ENCODE measurements around the gene VRK1. TPM values are rescaled to one million over a fixed set of nuclear protein-coding genes. Genes with fewer than 3 reads are reported as not detected.

Gene VRK1
- total and polyA plus RNA-seq, 2 of the 4 experiments (the other 2 are of a cell fraction), result 14.2 to 19.9 TPM

DNA sequence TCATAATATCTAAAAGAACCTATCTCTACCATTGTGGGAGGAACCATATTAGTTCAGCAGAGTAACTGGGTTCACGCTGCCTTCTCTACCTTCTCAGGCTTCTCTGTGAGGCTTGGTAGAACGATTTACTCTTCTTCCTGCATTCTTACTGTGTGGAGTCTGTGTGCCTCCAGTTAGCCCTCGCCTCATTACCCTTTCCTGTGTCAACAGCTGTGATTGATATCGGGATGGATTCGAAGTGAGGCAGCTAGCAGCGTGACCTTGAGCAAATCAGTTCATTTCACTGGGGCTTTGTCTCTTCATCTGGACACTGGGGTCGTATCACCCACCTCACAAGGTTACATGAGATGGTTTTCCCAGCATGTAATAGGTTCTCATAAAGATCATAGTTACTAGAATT, 4.6 kb upstream of the VRK1 start:
- no peaks in the 10 kb centered on the region for H3K9me1 ChIP-seq (ENCODE audit: insufficient read depth, low read length)
- no peak overlapping the region for H2AFZ ChIP-seq (replicated peaks; ENCODE audit: low read length, poor library complexity)
- H3K56ac ChIP-seq (ENCODE audit: extremely low read depth, insufficient read depth, low read length), result no peak overlapping the region
- no CpG with 5 or more reads among the region's 7 CpGs for WGBS, 2 experiments (ENCODE audit: extremely low coverage in 2 of 2, insufficient read length in 1 of 2)
- H4K91ac ChIP-seq (ENCODE audit: insufficient read depth, low read depth, low read length), result no peak overlapping the region
- no peak overlapping the region for H4K8ac ChIP-seq (ENCODE audit: low read depth in 2 of 2, low read length in 2 of 2)
- H3K18ac ChIP-seq (ENCODE audit: low read depth, low read length), result no peak overlapping the region
- dilution Hi-C loops (cut with HindIII; ENCODE audit: low sequenced_read_pairs, unreplicated experiment) (no loop called here), intact Hi-C loops (cut with micrococcal nuclease) (no loop called here), in situ Hi-C loops (cut with MboI; ENCODE audit: low sequenced_read_pairs) (no loop called here)
- DNase-seq (no peak), ATAC-seq (ENCODE audit: low read depth) (no peak)
- no peak overlapping the region for H2AK5ac ChIP-seq (ENCODE audit: low read depth, low read length)
- H3K4me2 ChIP-seq (ENCODE audit: low read depth, low read length), result no peak overlapping the region
- no peak overlapping the region for H2BK120ac ChIP-seq (ENCODE audit: low read depth, low read length)
- H3K36me3 ChIP-seq (ENCODE audit: control insufficient read depth, insufficient read depth, low read length), result no peaks in the 10 kb centered on the region
- H2AK9ac ChIP-seq (replicated peaks; ENCODE audit: low read depth, low read length, poor library complexity), result no peak overlapping the region
- H3K9me3 ChIP-seq (ENCODE audit: control insufficient read depth, insufficient read depth, low read length), result no peaks in the 10 kb centered on the region
- no peak overlapping the region for H2BK5ac ChIP-seq (ENCODE audit: low read depth, low read length, poor library complexity, severe bottlenecking)
- no peak overlapping the region for H3K14ac ChIP-seq (replicated peaks; ENCODE audit: low read depth, low read length)
- TF ChIP-seq RAD21 (IDR thresholded peaks at IDR 0.05; ENCODE audit: low read length) (no peak), FOS (IDR thresholded peaks at IDR 0.05; ENCODE audit: low read depth, low read length) (no peak), MAZ (IDR thresholded peaks at IDR 0.05; ENCODE audit: borderline replicate concordance, low read depth, low read length) (no peak), BHLHE40 (IDR thresholded peaks at IDR 0.05; ENCODE audit: low read depth, low read length) (no peak), RFX5 (IDR thresholded peaks at IDR 0.05; ENCODE audit: low read depth, low read length) (no peak)
- no peak overlapping the region for H2BK20ac ChIP-seq (ENCODE audit: low read depth, low read length)
- H3K23ac ChIP-seq (ENCODE audit: low read depth, low read length), result no peak overlapping the region
- H4K20me1 ChIP-seq (ENCODE audit: insufficient read depth, low read length), result no peaks in the 10 kb centered on the region
- no peaks in the 10 kb centered on the region for H3K4me1 ChIP-seq (ENCODE audit: control insufficient read depth, insufficient read depth, low read length)
- no peak overlapping the region for H3K27ac ChIP-seq (ENCODE audit: insufficient read depth, low read length)
- BruUV-seq (replicated peaks), result no TSS peak
- ChIA-PET POLR2A (ENCODE audit: unreplicated experiment) (no interaction called here), CTCF (no interaction called here)
- no peak overlapping the region for H2BK15ac ChIP-seq (ENCODE audit: low read depth, low read length)
- H3K4me3 ChIP-seq (ENCODE audit: insufficient read depth, low read depth, low read length), result no peak overlapping the region
- H3K79me1 ChIP-seq (ENCODE audit: low read depth in 1 of 2, low read length in 2 of 2), result no peaks in the 10 kb centered on the region
- no peak overlapping the region for H3K4ac ChIP-seq (ENCODE audit: low read depth, low read length)
- H3K9ac ChIP-seq (ENCODE audit: low read depth, low read length), result no peak overlapping the region
- H3K27me3 ChIP-seq (ENCODE audit: control insufficient read depth, insufficient read depth, low read length), result peaks cover 7% of the 10 kb centered on the region
- H4K5ac ChIP-seq (ENCODE audit: low read depth, low read length), result no peak overlapping the region
